Inferior parietal cortex (tissue), 1 donor: ENCODE results near the gene SSR2.
"Not testable (repeated sequence)": the region's sequence is repeated elsewhere in the genome, so short reads cannot be mapped to it uniquely, and the experiment has no call there.

ENCODE experiments used
- DNase-seq: peaks from one replicate; pipeline ENCODE4 v3.0.0-alpha.2; 2016; ENCODE audit errors: extremely low spot score

The SSR2 gene

GRCh38 chr1:155996166-155996565, 24.6 kb downstream of the SSR2 start:
- DNase-seq: no peak

GRCh38 chr1:155993595-155993994, 27.2 kb downstream of the SSR2 start:
- no peak for DNase-seq

- no peak for DNase-seq
Measured at GRCh38 chr1:155990005-155990739, 30.6 kb downstream of the SSR2 start.

- peak; percentile 89 for DNase-seq
Measured at GRCh38 chr1:155989242-155990004, 31.3 kb downstream of the SSR2 start.

- not testable (repeated sequence) for DNase-seq
Measured at GRCh38 chr1:155984903-155985645, 35.7 kb downstream of the SSR2 start.

GRCh38 chr1:155984341-155984740, 36.4 kb downstream of the SSR2 start:
- no peak for DNase-seq

GRCh38 chr1:155983191-155984024, 37.3 kb downstream of the SSR2 start:
- DNase-seq: no peak

GRCh38 chr1:155982106-155982505, 38.6 kb downstream of the SSR2 start:
- DNase-seq: no peak

GRCh38 chr1:155981266-155982088, 39.3 kb downstream of the SSR2 start:
- no peak for DNase-seq

GRCh38 chr1:155979597-155980343, 41.0 kb downstream of the SSR2 start:
- no peak for DNase-seq

- no peak for DNase-seq
Measured at GRCh38 chr1:155978973-155979429, 41.8 kb downstream of the SSR2 start.

GRCh38 chr1:155978325-155978972, 42.3 kb downstream of the SSR2 start, which contains the start of gene ARHGEF2:
Gene ARHGEF2, minus strand, starts transcription at chr1:155978547. Its CDS starts 120 bp downstream, at chr1:155978427.
- no peak for DNase-seq

- no peak for DNase-seq
Measured at GRCh38 chr1:155977690-155978324, 42.9 kb downstream of the SSR2 start.

- DNase-seq: no peak
Measured at GRCh38 chr1:155976913-155977689, 43.6 kb downstream of the SSR2 start.

GRCh38 chr1:155976062-155976912, 44.5 kb downstream of the SSR2 start:
- no peak for DNase-seq

- no peak for DNase-seq
Measured at GRCh38 chr1:155975375-155976061, 45.2 kb downstream of the SSR2 start.
